ENCODE measurements around the gene DGKB.

The DGKB gene

DNA sequence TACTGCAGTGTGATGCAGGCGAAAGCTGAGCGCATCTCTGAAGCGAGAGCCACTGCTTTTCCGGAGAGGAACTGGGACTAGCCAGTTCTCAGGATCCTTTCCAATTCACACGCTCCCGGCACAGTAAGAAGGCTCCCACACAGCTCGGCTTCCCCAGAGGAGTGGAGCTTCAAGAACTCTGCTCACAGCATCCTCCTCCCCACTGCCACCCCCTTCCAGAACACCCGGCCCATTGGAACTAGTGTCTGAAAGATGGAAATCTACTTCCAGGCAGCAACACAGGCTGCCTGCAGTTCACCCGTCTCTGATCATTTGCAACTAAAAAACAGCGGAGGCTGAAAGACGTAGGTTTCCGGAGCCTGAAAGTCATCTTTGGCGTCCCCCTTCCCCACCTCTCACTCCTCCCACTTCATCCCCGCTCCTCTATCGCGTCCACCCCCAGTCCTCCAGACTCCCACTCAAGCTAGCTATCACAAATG, at the start of gene DGKB:
Gene DGKB (minus strand): TSS at position 163 of the 479 bp plus-strand sequence.
- DNase-seq (ENCODE audit: low read depth): no peak

- DNase-seq (ENCODE audit: low read depth): no peak
Observed at GRCh38 chr7:14950013-14950412, 47.5 kb upstream of the DGKB start.

DNA sequence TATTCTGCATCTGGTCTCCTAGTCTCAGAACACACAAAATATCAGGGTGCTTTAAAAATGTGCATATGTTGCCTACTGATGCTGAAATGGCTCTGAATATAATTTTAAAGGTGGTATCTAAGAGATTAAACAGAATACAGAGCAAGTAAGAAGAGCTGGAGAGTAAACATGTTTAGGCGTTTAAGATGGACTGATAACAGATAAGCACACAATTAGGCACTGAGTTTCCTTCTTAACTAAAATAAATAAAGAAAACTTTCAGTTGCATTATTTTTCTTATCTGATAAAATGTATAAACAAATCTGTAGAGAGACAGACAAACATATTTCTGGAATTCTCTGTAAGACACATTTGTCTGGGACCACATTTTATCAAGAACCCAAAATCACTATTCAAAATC, 35.6 kb upstream of the DGKB start:
- DNase-seq (ENCODE audit: low read depth): no peak

- no peak for DNase-seq (ENCODE audit: low read depth)
Observed at GRCh38 chr7:14937581-14937980, 35.0 kb upstream of the DGKB start.

DNA sequence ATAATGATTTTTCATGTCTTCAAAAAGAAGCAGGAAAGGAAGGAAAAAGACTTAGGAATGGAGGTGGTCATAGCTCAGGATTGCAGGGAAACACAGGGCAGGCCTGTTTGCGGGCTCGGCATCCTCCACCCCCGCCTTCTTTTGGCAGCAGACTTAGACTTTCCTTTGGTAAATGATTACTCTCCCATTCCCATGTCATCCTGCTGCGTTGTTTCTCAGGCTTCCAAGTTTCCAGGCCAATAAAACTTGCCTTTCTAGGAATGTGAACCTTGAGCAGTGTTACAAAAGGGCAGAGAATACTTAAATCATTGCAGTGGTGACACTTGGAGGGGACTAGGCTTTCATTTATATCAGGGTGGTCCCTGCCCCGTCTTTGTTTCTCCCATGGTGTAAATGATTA, 34.0 kb upstream of the DGKB start:
- peak; percentile 43 for DNase-seq (ENCODE audit: low read depth)

DNA sequence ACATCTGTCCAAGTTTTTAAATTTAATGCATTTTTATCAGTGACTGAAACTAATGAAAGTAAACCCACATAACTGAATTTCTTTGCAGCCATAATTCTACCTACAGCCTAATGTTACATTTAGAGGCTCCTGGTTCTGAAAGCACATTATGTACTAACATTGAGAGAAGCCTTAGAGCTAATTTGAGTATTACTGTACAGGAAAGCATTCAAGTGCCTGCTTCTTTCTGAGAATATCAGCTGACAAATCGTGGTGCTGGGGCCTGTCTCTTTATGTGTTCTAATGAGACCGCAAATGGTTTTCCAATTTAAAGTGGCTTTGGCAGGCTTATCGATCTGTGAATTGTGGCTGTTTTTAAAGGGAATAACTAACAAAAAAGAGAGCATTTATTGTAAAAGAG, 32.3 kb upstream of the DGKB start:
- DNase-seq (ENCODE audit: low read depth): no peak

DNA sequence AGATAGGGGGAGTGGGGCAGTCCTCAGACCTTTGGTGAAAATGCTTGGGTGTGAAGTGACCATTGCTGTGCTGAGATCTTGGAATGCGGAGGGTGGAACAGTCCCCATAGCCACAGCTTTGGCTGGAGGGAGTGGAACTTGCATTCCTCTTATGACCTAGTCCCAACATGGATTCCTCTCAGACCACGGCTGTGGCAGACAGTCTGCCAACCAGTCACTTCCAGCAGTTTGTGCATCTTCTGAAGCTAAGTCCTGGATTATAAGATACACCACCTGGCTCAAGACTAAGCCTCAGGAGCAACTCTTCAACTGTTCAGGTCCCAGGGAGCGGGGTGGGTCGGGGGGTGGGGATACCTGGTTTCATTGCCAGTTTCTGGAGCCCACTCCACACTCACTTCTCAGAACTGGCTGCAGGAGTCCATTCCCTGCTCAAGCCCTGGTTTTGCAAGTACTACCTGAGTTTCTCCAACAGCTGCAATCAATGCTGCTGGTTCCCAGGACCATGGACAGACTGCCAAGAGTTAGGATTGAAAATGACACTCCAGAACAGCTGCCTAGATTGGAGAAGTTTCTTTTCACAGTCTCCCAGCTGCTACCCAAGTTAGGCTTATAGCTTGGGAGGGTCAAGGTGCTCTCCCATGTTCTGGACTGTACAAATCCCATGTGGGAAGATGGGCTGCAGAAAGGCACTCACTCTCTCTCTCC, 29.1 kb upstream of the DGKB start:
- DNase-seq (ENCODE audit: low read depth): no peak

DNA sequence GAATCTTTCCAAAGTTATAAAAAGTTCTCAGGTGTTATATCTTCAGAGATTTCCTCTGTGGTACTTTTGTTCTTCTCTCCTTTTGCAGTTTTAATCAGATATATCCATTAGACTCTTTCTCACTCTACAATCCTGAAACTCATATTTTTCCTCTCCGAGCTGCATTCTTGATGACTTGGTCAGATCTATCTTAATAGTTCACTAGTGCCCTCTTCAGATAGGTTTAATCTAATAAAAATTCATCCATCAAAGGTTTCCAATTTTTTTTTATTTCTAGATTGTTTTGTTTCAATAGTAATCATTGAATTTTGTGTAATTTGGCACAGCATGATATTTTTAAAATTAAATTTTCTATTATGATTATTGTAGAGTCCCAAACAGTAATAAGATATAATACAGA, 21.8 kb upstream of the DGKB start:
- DNase-seq (ENCODE audit: low read depth): no peak

GRCh38 chr7:14911077-14911476, 8.5 kb upstream of the DGKB start:
- DNase-seq (ENCODE audit: low read depth): no peak

DNA sequence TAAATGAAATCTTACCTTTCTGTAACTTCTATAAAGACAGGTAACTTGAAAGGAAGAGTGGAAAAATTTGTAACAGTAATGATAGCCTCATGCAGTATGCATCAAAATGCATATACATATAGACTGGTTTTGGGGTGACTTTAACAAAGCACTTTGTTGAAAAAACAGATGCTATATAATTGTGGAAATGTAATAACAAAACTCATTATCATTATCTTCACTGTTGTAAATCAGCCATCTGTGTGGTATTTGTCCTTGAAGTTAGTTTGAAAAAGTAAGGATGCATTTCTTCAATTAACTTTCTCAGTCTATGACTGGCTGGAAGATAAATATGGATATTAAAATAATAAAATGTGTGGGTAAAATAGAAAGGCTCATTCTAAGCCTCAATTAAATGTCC, 6.1 kb upstream of the DGKB start:
- no peak for DNase-seq (ENCODE audit: low read depth)

DNA sequence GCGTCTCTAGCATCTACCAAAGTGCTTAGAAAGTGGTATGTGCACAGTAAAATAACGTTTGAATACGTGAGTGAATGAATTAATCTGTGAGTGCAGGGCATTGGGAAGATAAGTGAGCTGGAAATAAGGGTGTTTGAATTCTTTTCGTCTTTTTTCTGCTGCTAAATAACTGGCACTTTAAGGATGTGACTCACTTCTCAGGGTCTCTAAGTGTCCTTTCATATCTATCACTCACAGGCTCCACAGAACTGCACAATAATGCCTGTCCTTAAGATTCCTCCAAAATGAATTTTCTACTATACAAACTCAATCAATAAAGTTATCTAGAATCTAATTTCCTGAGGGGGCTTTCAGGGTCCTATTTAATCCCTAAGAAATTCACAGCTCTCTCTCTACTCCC, 3.2 kb upstream of the DGKB start:
- no peak for DNase-seq (ENCODE audit: low read depth)

GRCh38 chr7:14900051-14900450, 2.5 kb downstream of the DGKB start:
- no peak for DNase-seq (ENCODE audit: low read depth)

- no peak for DNase-seq (ENCODE audit: low read depth)
Observed at GRCh38 chr7:14899030-14899429, 3.5 kb downstream of the DGKB start.

- no peak for DNase-seq (ENCODE audit: low read depth)
Observed at GRCh38 chr7:14896461-14896860, 6.1 kb downstream of the DGKB start.

- DNase-seq (ENCODE audit: low read depth): no peak
Observed at GRCh38 chr7:14894826-14895225, 7.7 kb downstream of the DGKB start.

DNA sequence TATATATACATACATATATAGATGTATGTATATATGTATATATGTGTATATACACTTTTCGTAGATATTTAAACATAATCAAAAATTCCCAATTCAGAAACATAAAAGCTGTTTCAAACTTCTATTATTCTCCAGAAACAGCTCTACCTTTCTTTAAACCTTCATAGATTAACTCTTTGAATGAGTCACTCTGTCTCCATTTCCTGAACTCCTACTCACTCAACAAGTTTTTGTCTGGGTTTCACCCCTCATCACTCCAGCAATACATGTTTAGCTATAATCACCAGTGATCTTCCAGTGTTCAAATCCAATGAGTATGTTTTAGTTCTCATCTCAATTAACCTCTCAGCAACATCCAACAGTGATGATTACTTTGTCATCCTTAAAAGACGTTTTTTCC, 9.6 kb downstream of the DGKB start:
- DNase-seq (ENCODE audit: low read depth): no peak

DNA sequence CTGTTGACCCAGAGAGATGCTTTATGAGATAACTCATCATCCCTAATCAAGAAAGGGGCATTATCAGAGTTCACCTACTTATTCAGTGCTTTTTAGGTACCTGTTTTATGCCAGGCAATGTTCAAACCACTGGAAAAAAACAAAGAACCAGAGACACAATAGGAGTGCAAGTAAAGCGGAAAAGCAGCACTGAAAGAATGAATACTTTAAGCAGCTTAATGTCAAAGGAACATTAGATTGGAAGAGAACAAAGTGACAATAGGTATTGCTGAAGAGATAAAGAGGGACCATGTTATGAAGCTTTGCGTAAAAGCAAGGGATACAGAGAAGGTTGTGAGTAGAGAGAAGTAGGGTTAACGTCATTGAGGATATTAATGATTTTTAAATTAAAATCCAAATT, 11.3 kb downstream of the DGKB start:
- no peak for DNase-seq (ENCODE audit: low read depth)

- peak; percentile 9 for DNase-seq (ENCODE audit: low read depth)
Observed at GRCh38 chr7:14888962-14889361, 13.6 kb downstream of the DGKB start.

- no peak for DNase-seq (ENCODE audit: low read depth)
Observed at GRCh38 chr7:14886533-14886932, 16.0 kb downstream of the DGKB start.

GRCh38 chr7:14875941-14876587, 26.5 kb downstream of the DGKB start:
- DNase-seq (ENCODE audit: low read depth): no peak

DNA sequence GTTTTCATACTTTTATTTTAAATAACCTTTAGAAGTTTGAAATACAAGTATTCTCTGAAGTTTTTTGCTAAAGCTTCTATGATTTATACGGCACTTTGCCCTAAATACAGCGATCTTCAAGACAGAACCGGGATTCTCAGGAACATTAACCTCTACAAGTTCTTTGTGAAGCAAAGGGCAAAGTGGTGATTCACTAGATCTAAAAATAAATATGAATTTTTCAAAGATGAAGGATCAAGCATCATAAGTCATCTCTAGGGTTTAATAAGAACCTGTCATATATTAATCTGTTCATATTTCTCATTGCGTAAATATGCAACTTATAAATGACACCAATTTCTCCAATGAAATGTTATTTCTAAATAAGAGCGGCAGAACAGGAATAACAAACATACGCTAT, 30.7 kb downstream of the DGKB start:
- DNase-seq (ENCODE audit: low read depth): no peak

GRCh38 chr7:14870394-14870793, 32.2 kb downstream of the DGKB start:
- no peak for DNase-seq (ENCODE audit: low read depth)

DNA sequence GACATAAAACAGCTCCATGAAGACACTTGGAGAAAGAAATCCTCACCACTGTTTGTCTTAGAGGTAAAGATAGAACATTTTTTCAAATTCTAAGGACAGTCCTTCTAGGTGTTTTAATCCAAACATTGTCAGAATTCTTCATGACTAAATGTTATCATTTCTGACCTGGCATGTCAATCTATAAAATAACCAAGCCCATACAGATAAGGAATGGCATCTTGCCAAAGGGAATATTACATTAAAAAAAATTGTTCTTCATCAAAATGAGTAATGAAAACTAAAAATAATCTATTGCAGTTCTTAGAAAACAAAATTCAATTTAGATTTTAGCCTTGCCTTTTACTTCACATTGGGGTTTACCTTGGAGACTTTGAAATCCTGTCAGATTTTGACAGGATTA, 33.6 kb downstream of the DGKB start:
- DNase-seq (ENCODE audit: low read depth): no peak

GRCh38 chr7:14861456-14861855, 41.1 kb downstream of the DGKB start:
- DNase-seq (ENCODE audit: low read depth): no peak

Measured in stromal cell of bone marrow (primary cell).